H1 (cell line): ENCODE data around the gene MGARP. TPM values are rescaled to one million over a fixed set of nuclear protein-coding genes. Genes with fewer than 3 reads are reported as not detected.
"Not testable (repeated sequence)": the region's sequence is repeated elsewhere in the genome, so short reads cannot be mapped to it uniquely, and the experiment has no call there.

Experiments used
- CTCF ChIA-PET: fragments of 300-600 bp; sonication (Branson Sonifier 250); formaldehyde crosslinking; loops from one replicate; lab custom pipeline; 2021; ENCODE audit not compliant: partially characterized antibody; lab: Charles Lee
- POLR2A ChIA-PET: fragments of 300-600 bp; sonication (Branson Sonifier 250); formaldehyde crosslinking; loops from one replicate; lab custom pipeline; 2021; ENCODE audit warnings: inconsistent platforms; ENCODE audit not compliant: partially characterized antibody; lab: Charles Lee
- DNase-seq, 2 experiments: peaks; one replicate each; pipeline versions ENCODE4 v3.0.0 to v3.0.0-alpha.2; 2010 to 2022; ENCODE audit warnings: low spot score in 2 of 2, low read depth in 1 of 2, mixed read lengths in 1 of 2
- FAIRE-seq: peaks from 2 replicates; lab custom pipeline; 2011; peaks lifted over from hg19 to GRCh38; lab: Jason Lieb, UNC
- H2AFZ ChIP-seq: 2 replicates; pipeline ENCODE4 v1.8.1; 2012; ENCODE audit warnings: low read length, inconsistent platforms
- H2AK5ac ChIP-seq: 2 replicates; pipeline ENCODE4 v1.6.1; 2013; ENCODE audit warnings: low read depth, low read length
- H2BK120ac ChIP-seq: replicated peaks from 2 replicates; pipeline ENCODE3; 2013; ENCODE audit warnings: low read depth, low read length, inconsistent platforms
- H2BK12ac ChIP-seq: 2 replicates; pipeline ENCODE4 v1.6.1; 2013; ENCODE audit warnings: low read depth, low read length
- H2BK15ac ChIP-seq: 2 replicates; pipeline ENCODE4 v1.6.1; 2013; ENCODE audit warnings: low read length
- H2BK20ac ChIP-seq: 2 replicates; pipeline ENCODE4 v1.6.1; 2013; ENCODE audit warnings: low read length
- H2BK5ac ChIP-seq: 2 replicates; pipeline ENCODE4 v1.6.1; 2013; ENCODE audit warnings: low read depth, low read length
- H3K14ac ChIP-seq: 2 replicates; pipeline ENCODE4 v1.6.1; 2013; ENCODE audit warnings: inconsistent platforms; ENCODE audit not compliant: insufficient read length
- H3K18ac ChIP-seq: 2 replicates; pipeline ENCODE4 v1.6.1; 2013; ENCODE audit warnings: low read length; ENCODE audit errors: extremely low read depth
- H3K23ac ChIP-seq: 2 replicates; pipeline ENCODE4 v1.6.1; 2013; ENCODE audit warnings: inconsistent platforms; ENCODE audit not compliant: insufficient read length
- H3K23me2 ChIP-seq: 2 replicates; pipeline ENCODE4 v1.6.1; 2013; ENCODE audit warnings: low read depth, low read length
- H3K27ac ChIP-seq: 2 replicates; pipeline ENCODE4 v1.6.1; 2011; ENCODE audit warnings: low read depth, low read length, inconsistent platforms
- H3K27me3 ChIP-seq, 4 experiments: replicated peaks in 1 of 4; 1 replicate in 1 of 4; 2 replicates in 3 of 4; pipeline versions ENCODE4 v1.6.1 to v1.8.1; 2011 to 2013; ENCODE audit warnings: low read length in 3 of 4, mild to moderate bottlenecking in 3 of 4, inconsistent platforms in 2 of 4, mixed read lengths in 2 of 4, moderate library complexity in 1 of 4; ENCODE audit not compliant: control insufficient read depth in 3 of 4, insufficient read depth in 3 of 4; ENCODE audit errors: extremely low read depth in 1 of 4
- H3K36me3 ChIP-seq, 4 experiments: 2 replicates each; pipeline versions ENCODE4 v1.6.1 to v1.8.1; 2011 to 2013; ENCODE audit warnings: mild to moderate bottlenecking in 4 of 4, low read length in 3 of 4, moderate library complexity in 2 of 4, control low read depth in 1 of 4, inconsistent platforms in 1 of 4; ENCODE audit not compliant: insufficient read depth in 4 of 4, control insufficient read depth in 2 of 4
- H3K4ac ChIP-seq: replicated peaks from 2 replicates; pipeline ENCODE3; 2013; ENCODE audit warnings: low read length, low read depth, mixed read lengths, inconsistent platforms; ENCODE audit not compliant: insufficient read length
- H3K4me1 ChIP-seq, 4 experiments: replicated peaks in 1 of 4; 1 replicate in 1 of 4; 2 replicates in 3 of 4; pipeline versions ENCODE4 v1.6.1 to v1.8.1; 2011 to 2013; ENCODE audit warnings: low read length in 3 of 4, inconsistent platforms in 2 of 4, mixed read lengths in 1 of 4; ENCODE audit not compliant: insufficient read depth in 4 of 4, control insufficient read depth in 3 of 4
- H3K4me2 ChIP-seq, 2 experiments: 2 replicates each; pipeline versions ENCODE4 v1.6.1 to v1.8.1; 2011 to 2013; ENCODE audit warnings: low read depth in 2 of 2, low read length in 2 of 2, control low read depth in 1 of 2, inconsistent platforms in 1 of 2, mild to moderate bottlenecking in 1 of 2; ENCODE audit not compliant: insufficient read depth in 1 of 2
- H3K4me3 ChIP-seq, 4 experiments: fragments of 200-600, 300-600 bp in 1 of 4; sonication (generic), shearing (Covaris generic), sonication (Bioruptor Twin) in 1 of 4; 2 replicates each; pipeline versions ENCODE4 v1.5.1 to v1.8.1; 2011 to 2016; ENCODE audit warnings: low read length in 4 of 4, low read depth in 3 of 4, control low read depth in 2 of 4, inconsistent platforms in 2 of 4, mild to moderate bottlenecking in 2 of 4, mixed read lengths in 1 of 4, moderate library complexity in 1 of 4; ENCODE audit not compliant: insufficient read depth in 2 of 4; ENCODE audit errors: extremely low read depth in 1 of 4
- H3K56ac ChIP-seq: replicated peaks from 2 replicates; pipeline ENCODE3; 2013; ENCODE audit warnings: low read depth, mild to moderate bottlenecking, mixed read lengths, low read length, inconsistent platforms; ENCODE audit not compliant: insufficient read length
- H3K79me1 ChIP-seq: 2 replicates; pipeline ENCODE4 v1.6.1; 2013; ENCODE audit warnings: low read depth, low read length, control low read depth
- H3K79me2 ChIP-seq, 2 experiments: 2 replicates each; pipeline versions ENCODE4 v1.6.1 to v1.8.1; 2012 to 2013; ENCODE audit warnings: low read length in 2 of 2, mild to moderate bottlenecking in 2 of 2, inconsistent platforms in 1 of 2; ENCODE audit not compliant: insufficient read depth in 2 of 2, control insufficient read depth in 1 of 2
- H3K9ac ChIP-seq, 4 experiments: replicated peaks in 1 of 4; 1 replicate in 1 of 4; 2 replicates in 3 of 4; pipeline versions ENCODE4 v1.6.1 to v1.8.1; 2011 to 2013; ENCODE audit warnings: low read depth in 3 of 4, low read length in 3 of 4, control low read depth in 2 of 4, mild to moderate bottlenecking in 2 of 4, moderate library complexity in 2 of 4, inconsistent platforms in 1 of 4; ENCODE audit errors: extremely low read depth in 1 of 4
- H3K9me3 ChIP-seq, 2 experiments: 2 replicates each; pipeline versions ENCODE4 v1.6.1 to v1.8.1; 2012 to 2013; ENCODE audit warnings: mild to moderate bottlenecking in 2 of 2, moderate library complexity in 2 of 2, control low read depth in 1 of 2, inconsistent platforms in 1 of 2, low read depth in 1 of 2, low read length in 1 of 2, mixed read lengths in 1 of 2; ENCODE audit not compliant: insufficient read depth in 2 of 2
- H4K20me1 ChIP-seq, 2 experiments: replicated peaks in 1 of 2; 2 replicates each; pipeline versions ENCODE3 to v1.8.1; 2011 to 2013; ENCODE audit warnings: inconsistent platforms in 2 of 2, low read length in 2 of 2, mild to moderate bottlenecking in 1 of 2; ENCODE audit not compliant: insufficient read depth in 2 of 2, control insufficient read depth in 1 of 2
- H4K5ac ChIP-seq: 2 replicates; pipeline ENCODE4 v1.6.1; 2013; ENCODE audit warnings: low read length, low read depth, mixed read lengths, inconsistent platforms; ENCODE audit not compliant: insufficient read length
- H4K8ac ChIP-seq: 2 replicates; pipeline ENCODE4 v1.8.0; 2013; ENCODE audit warnings: mild to moderate bottlenecking, moderate library complexity, low read length, inconsistent platforms; ENCODE audit not compliant: insufficient read depth; ENCODE audit errors: extremely low read depth
- H4K91ac ChIP-seq: replicated peaks from 2 replicates; pipeline ENCODE3; 2013; ENCODE audit warnings: low read length, mixed read lengths, inconsistent platforms; ENCODE audit not compliant: insufficient read length
- ASH2L ChIP-seq: fragments of 200-600, 300-600 bp; sonication (generic); IDR thresholded peaks from one replicate; pipeline ENCODE4 v1.7.1; 2017; ENCODE audit warnings: low read length
- NRF1 ChIP-seq: IDR thresholded peaks from 2 replicates; pipeline ENCODE4 v1.6.1; 2011; ENCODE audit warnings: mild to moderate bottlenecking, low read depth, low read length, improper control_type of control experiment
- POLR2AphosphoS5 ChIP-seq: IDR thresholded peaks from 2 replicates; pipeline ENCODE4 v1.6.1; 2011; ENCODE audit warnings: low read depth, low read length
- RNF2 ChIP-seq: fragments of 200-900, 300-1000 bp; sonication (generic); IDR thresholded peaks from 2 replicates; pipeline ENCODE4 v1.7.1; 2016; ENCODE audit warnings: borderline replicate concordance, low read depth, mild to moderate bottlenecking, antibody characterized with exemption, low read length; ENCODE audit not compliant: poor library complexity, severe bottlenecking; ENCODE audit errors: missing control alignments
- SIN3A ChIP-seq, 2 experiments: IDR thresholded peaks in 1 of 2; conservative IDR thresholded peaks in 1 of 2; 2 replicates each; pipeline ENCODE4 v1.6.1; 2011 to 2012; ENCODE audit warnings: low read length in 2 of 2, improper control_type of control experiment in 1 of 2, low read depth in 1 of 2, mild to moderate bottlenecking in 1 of 2
- TCF12 ChIP-seq: IDR thresholded peaks from 2 replicates; pipeline ENCODE4 v1.6.1; 2011; ENCODE audit warnings: low read depth, mild to moderate bottlenecking, low read length
- USF2 ChIP-seq: IDR thresholded peaks from 2 replicates; pipeline ENCODE4 v1.6.1; 2011; ENCODE audit warnings: low read length, improper control_type of control experiment
- WGBS, 2 experiments: shearing (Covaris generic) in 1 of 2; methylation state at CpG; one replicate each; pipeline versions ENCODE4 v1.1.6 to v1.1.7; 2013 to 2015; ENCODE audit warnings: low lambda C conversion rate in 2 of 2, mixed read lengths in 2 of 2, inconsistent platforms in 1 of 2, low coverage in 1 of 2, missing lambda C conversion rate in 1 of 2; ENCODE audit not compliant: insufficient replicate concordance in 2 of 2, insufficient coverage in 1 of 2, insufficient read length in 1 of 2; ENCODE audit errors: extremely low coverage in 1 of 2, missing lambda C conversion rate in 1 of 2; 5-methylcytosine and 5-hydroxymethylcytosine counted together
- polyA plus RNA-seq, 7 experiments: library from polyadenylated mRNA; depleted of rRNA in 3 of 7; stranded (reverse) in 5 of 7; unstranded in 2 of 7; fragments of >200 nt in 5 of 7; fragments of 200-250 nt in 2 of 7; gene quantifications; 1 replicate in 5 of 7; 2 replicates in 1 of 7; 4 replicates in 1 of 7; pipeline versions ENCODE4 v1.2.1 to v1.2.3, GENCODE V29; 2011 to 2013; ENCODE audit warnings: missing spikeins in 2 of 7, mixed read lengths in 2 of 7
- total RNA-seq: library from RNA; stranded (reverse); fragmentation: NEBNext Ultra II Directional; extraction: Animal tissue kit (Norgen Biotek cat#: 25700); gene quantifications from 2 replicates; pipeline ENCODE4 v1.2.1, GENCODE V29; 2021

Gene MGARP
- total and polyA plus RNA-seq, 2 of the 8 experiments (the other 6 are each of a cell fraction or from before 2014, with no cell fraction given): 2.8 to 4.5 TPM

DNA sequence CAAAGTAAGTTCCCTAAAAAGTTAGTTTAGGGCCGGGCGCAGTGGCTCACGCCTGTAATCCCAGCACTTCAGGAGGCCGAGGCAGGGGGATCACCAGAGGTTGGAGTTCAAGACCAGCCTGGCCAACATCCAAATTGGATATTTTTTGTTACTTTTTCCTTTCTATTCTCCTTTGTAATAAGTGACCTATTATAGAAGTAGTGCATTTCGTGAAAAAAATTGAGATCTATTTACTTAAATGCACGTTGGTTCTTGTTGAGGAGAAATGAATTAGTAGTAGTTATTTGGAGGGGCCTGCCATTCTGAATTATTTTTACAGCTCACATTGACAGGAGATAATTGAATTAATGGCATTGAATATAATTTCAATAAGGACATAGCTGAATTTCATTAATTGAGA is 44.6 kb upstream of the MGARP start (continued):
- TF ChIP-seq RNF2: no peak
- TF ChIP-seq POLR2AphosphoS5: no peak
- no peak for TF ChIP-seq SIN3A (conservative IDR thresholded peaks at IDR 0.05 in 1 of 2, IDR thresholded peaks at IDR 0.05 in 1 of 2; ENCODE audit: low read depth in 1 of 2, low read length in 2 of 2)
- TF ChIP-seq ASH2L: no peak
- no peak for TF ChIP-seq TCF12
- TF ChIP-seq USF2: no peak
- TF ChIP-seq NRF1: no peak
- TF ChIP-seq, all 59 proteins: peak for 0

DNA sequence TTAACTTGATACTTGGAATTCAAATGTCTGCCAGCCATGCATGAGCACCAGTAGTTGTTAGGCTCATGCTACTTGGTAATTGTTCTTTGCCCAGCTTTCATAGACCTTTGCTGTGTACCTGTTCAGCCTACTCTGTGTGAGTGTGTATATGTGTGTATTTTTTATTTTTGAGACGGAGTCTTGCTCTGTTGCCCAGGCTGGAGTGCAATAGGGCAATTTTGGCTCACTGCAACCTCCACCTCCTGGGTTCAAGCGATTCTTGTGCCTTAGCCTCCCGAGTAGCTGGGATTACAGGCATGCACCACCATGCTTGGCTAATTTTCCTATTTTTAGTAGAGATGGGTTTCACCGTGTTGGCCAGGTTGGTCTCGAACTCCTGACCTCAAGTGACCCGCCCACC is 42.5 kb upstream of the MGARP start:
- not testable (repeated sequence) for H2BK12ac ChIP-seq, H3K4ac ChIP-seq, H3K4me1 ChIP-seq, H2BK20ac ChIP-seq, H4K8ac ChIP-seq, H3K36me3 ChIP-seq, H2BK120ac ChIP-seq, H3K56ac ChIP-seq, H3K23ac ChIP-seq, H3K23me2 ChIP-seq, H2AK5ac ChIP-seq, H3K14ac ChIP-seq, H3K27me3 ChIP-seq, H3K4me2 ChIP-seq, H2AFZ ChIP-seq, H3K18ac ChIP-seq, H3K27ac ChIP-seq, H3K4me3 ChIP-seq, H3K9ac ChIP-seq, H3K9me3 ChIP-seq, DNase-seq, H4K91ac ChIP-seq, H3K79me1 ChIP-seq, H4K5ac ChIP-seq, FAIRE-seq, H2BK15ac ChIP-seq, H2BK5ac ChIP-seq
- H4K20me1 ChIP-seq: peaks cover 0 to 12% of the 10 kb centered on the region in 2 experiments
- peaks cover 42 to 100% of the 10 kb centered on the region in 2 experiments for H3K79me2 ChIP-seq
- CTCF ChIA-PET: interaction anchor here (1.5 kb wide), 1 partner anchor 27 kb away, joined by 7 read pairs; no protein-coding TSS in a partner anchor
- WGBS, 2 experiments: 90% methylated on average over 6 of the region's 6 CpGs; no CpG with 5 or more reads in 1 of the 2 experiments
- POLR2A ChIA-PET: interaction anchor here (1.5 kb wide), 1 partner anchor 22 kb away, joined by 5 read pairs; the partner anchor contains the start of gene NAA15
